SH-SY5Y (cell line): ENCODE data around the gene OSBP.

Source experiments
- GATA2 ChIP-seq: IDR thresholded peaks from 2 replicates; pipeline ENCODE4 v1.6.1; 2011; ENCODE audit warnings: mild to moderate bottlenecking, low read depth, low read length
- GATA3 ChIP-seq: IDR thresholded peaks from 2 replicates; pipeline ENCODE4 v1.6.1; 2011; ENCODE audit warnings: low read depth, mild to moderate bottlenecking, low read length, moderate library complexity

DNA sequence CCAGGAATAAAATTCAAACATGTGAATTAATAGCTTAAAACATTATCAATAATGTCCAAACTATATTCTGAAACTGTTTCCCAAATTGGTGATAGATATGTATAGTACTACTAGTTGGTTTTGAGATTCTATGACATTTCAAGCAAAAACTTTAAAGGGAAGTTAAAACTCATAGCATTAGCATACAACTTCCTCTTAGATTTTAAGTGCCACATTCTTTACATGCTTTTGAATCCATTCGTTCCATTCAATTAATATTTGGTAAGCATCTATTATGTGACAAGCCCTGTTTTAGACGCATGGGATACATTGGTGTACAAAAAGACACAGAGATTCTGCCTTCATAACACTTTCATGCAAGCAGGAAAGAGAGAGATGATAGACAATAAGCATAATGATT, 44.4 kb upstream of the OSBP start:
- TF ChIP-seq GATA2 = no peak
- TF ChIP-seq GATA3 = no peak
